Type B pancreatic cell (in vitro differentiated cells): ENCODE data around the gene POFUT2. TPM values are rescaled to one million over a fixed set of nuclear protein-coding genes. Genes with fewer than 3 reads are reported as not detected.

Experiments used
- DNase-seq: peaks from one replicate; pipeline ENCODE4 v3.0.0; 2021; ENCODE audit warnings: mixed read lengths; ENCODE audit not compliant: unreplicated experiment; ENCODE audit errors: extremely low spot score
- H3K27ac Mint-ChIP-seq: 2 replicates; pipeline ENCODE4 v1.8.0; 2021; ENCODE audit warnings: mild to moderate bottlenecking, mixed read lengths
- H3K27me3 Mint-ChIP-seq: 2 replicates; pipeline ENCODE4 v1.8.0; 2021; ENCODE audit warnings: mixed read lengths
- H3K36me3 Mint-ChIP-seq: 2 replicates; pipeline ENCODE4 v1.8.0; 2021; ENCODE audit warnings: mixed read lengths
- H3K4me1 Mint-ChIP-seq: one replicate; pipeline ENCODE4 v1.8.0; 2021; ENCODE audit warnings: mixed read lengths; ENCODE audit not compliant: unreplicated experiment
- H3K4me3 Mint-ChIP-seq: 2 replicates; pipeline ENCODE4 v1.8.0; 2021; ENCODE audit warnings: mild to moderate bottlenecking, mixed read lengths
- H3K9me3 Mint-ChIP-seq: 2 replicates; pipeline ENCODE4 v1.8.0; 2021; ENCODE audit warnings: mixed read lengths
- CTCF ChIP-seq: fragments of 200-600 bp; sonication (generic); conservative IDR thresholded peaks from 2 replicates; pipeline ENCODE4 v1.5.0; 2021; ENCODE audit warnings: antibody characterized with exemption, mild to moderate bottlenecking
- total RNA-seq: library from RNA; stranded (reverse); gene quantifications from 2 replicates; pipeline ENCODE4 v1.2.1, GENCODE V29; 2021; ENCODE audit warnings: low replicate concordance

POFUT2 gene
- total RNA-seq, 1 donor from 2014 or later: 52.8 TPM

- Mint-ChIP-seq H3K4me3 (no peak overlapping the region), H3K27me3 (no peaks in the 10 kb centered on the region), H3K4me1 (peaks cover 12% of the 10 kb centered on the region), H3K9me3 (no peaks in the 10 kb centered on the region), H3K36me3 (peaks cover 2% of the 10 kb centered on the region), H3K27ac (no peak overlapping the region)
- no peak for TF ChIP-seq CTCF
- DNase-seq: no peak
Observed at GRCh38 chr21:45302082-45303061, 14.7 kb upstream of the POFUT2 start.

DNA sequence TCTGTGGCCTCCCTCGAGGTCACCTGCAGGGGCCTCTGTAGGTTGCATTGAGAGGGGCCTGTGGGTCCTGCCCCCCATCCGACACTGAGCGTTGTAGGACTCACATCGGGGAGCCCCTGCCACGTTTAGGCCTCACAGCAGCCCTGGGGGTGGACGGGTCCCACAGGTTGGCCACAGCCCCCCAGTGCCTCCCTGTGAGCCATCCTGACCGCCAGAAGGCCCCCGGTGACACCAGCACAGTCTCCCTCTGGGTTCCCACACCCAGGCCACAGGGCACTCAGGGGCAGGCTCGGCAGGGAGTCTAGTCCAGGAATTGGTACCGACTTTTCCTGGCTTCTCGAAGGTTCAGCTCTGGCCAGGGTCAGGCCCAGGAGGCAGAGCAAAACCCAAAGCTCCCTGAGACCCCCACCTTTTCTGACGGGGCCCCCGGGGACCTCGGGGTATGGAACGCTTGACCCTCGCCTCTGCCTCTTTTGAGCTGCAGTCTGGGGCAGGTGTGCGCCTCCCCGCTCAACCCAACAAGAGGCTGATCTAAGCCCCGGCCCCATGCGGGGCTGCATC is 13.9 kb upstream of the POFUT2 start:
- Mint-ChIP-seq H3K27ac (no peak overlapping the region), H3K4me3 (no peak overlapping the region), H3K36me3 (peaks cover 9% of the 10 kb centered on the region), H3K9me3 (no peaks in the 10 kb centered on the region), H3K27me3 (no peaks in the 10 kb centered on the region), H3K4me1 (peaks cover 6% of the 10 kb centered on the region)
- no peak for TF ChIP-seq CTCF
- no peak for DNase-seq

- Mint-ChIP-seq H3K9me3 (no peaks in the 10 kb centered on the region), H3K27ac (no peak overlapping the region), H3K27me3 (no peaks in the 10 kb centered on the region), H3K36me3 (peaks cover 11% of the 10 kb centered on the region), H3K4me3 (no peak overlapping the region), H3K4me1 (peaks cover 8% of the 10 kb centered on the region)
- TF ChIP-seq CTCF: no peak
- no peak for DNase-seq
Observed at GRCh38 chr21:45300786-45301520, 13.3 kb upstream of the POFUT2 start.

- H3K36me3 Mint-ChIP-seq: peaks cover 12% of the 10 kb centered on the region
- no peak overlapping the region for H3K27ac Mint-ChIP-seq
- no peaks in the 10 kb centered on the region for H3K9me3 Mint-ChIP-seq
- TF ChIP-seq CTCF: no peak
- DNase-seq: no peak
- H3K27me3 Mint-ChIP-seq: no peaks in the 10 kb centered on the region
- peaks cover 14% of the 10 kb centered on the region for H3K4me1 Mint-ChIP-seq
- H3K4me3 Mint-ChIP-seq: no peak overlapping the region
Observed at GRCh38 chr21:45299864-45300785, 12.4 kb upstream of the POFUT2 start.
